Measurements from ENCODE around the gene AQP10.
"Not testable (repeated sequence)": the region's sequence is repeated elsewhere in the genome, so short reads cannot be mapped to it uniquely, and the experiment has no call there.

The AQP10 gene

DNA sequence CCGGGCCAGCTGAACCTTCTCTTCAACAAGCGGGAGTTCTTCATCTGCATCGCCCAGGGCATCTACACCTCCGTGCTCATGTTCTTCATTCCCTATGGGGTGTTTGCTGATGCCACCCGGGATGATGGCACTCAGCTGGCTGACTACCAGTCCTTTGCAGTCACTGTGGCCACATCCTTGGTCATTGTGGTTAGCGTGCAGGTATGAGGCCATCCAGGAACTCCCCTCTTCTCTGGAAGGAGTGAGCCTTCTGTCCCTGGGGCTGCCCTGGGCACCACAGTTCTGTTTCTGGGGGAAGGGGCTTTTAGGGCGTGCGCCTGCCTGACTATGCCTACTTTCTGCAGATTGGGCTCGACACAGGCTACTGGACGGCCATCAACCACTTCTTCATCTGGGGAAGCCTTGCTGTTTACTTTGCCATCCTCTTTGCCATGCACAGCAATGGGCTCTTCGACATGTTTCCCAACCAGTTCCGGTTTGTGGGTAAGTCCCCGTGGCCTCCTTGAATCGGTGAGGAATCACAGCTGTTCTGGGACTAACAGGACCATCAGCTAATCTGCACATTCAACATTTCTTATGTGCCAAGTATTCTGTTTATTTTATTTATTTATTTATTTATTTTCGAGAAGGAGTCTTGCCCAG, 25.5 kb downstream of the AQP10 start:
- Mint-ChIP-seq H3K27me3 (no peaks in the 10 kb centered on the region), H3K27ac (peak overlapping the region; percentile 82), H3K4me1 (ENCODE audit: low read depth) (peaks cover 75% of the 10 kb centered on the region), H3K36me3 (peaks cover 21% of the 10 kb centered on the region), H3K9me3 (ENCODE audit: low read depth) (no peaks in the 10 kb centered on the region), H3K4me3 (no peak overlapping the region)

DNA sequence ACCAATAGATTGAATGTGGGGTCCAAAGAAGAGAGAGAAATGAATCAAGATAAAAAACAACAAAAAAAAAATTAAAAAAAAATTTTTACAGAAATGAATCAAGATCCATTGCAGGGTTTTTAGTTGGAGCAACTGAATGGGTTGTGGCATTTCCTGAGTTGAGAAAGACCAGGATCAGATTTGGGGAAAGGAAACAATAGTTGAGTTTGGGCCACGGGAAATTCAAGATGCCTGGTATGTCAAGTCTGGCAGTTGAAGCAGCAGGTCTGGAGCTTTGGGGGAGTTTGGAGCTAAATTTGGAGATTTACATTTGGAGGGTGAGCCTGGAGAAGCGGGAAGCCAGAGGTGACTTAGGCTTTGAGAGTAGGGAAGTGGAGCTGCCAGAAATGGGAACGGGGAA, 27.1 kb downstream of the AQP10 start:
- Mint-ChIP-seq H3K27ac (peak overlapping the region; percentile 92), H3K27me3 (no peaks in the 10 kb centered on the region), H3K4me3 (no peak overlapping the region), H3K4me1 (ENCODE audit: low read depth) (peaks cover 70% of the 10 kb centered on the region), H3K36me3 (peaks cover 19% of the 10 kb centered on the region), H3K9me3 (ENCODE audit: low read depth) (no peaks in the 10 kb centered on the region)

DNA sequence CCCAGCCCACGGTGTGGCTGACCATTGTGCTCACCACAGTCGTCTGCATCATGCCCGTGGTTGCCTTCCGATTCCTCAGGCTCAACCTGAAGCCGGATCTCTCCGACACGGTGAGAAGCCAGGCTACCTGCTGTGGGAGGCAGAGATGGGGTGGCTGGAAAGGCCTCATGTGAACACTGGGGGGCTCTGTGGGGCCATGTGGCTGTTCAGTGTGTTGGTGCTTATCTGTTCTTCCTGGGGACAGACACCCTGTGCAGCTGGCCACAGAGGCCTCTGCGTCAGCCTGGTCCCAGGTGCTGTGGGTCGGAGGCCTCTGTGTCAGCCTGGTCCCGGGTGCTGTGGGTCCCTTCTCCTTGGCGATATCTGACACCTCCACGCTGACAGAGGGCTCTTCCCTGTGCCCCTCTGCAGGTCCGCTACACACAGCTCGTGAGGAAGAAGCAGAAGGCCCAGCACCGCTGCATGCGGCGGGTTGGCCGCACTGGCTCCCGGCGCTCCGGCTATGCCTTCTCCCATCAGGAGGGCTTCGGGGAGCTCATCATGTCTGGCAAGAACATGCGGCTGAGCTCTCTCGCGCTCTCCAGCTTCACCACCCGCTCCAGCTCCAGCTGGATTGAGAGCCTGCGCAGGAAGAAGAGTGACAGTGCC, 27.7 kb downstream of the AQP10 start:
- H3K4me1 Mint-ChIP-seq (ENCODE audit: low read depth) = peaks cover 70% of the 10 kb centered on the region
- H3K27ac Mint-ChIP-seq = peak overlapping the region; percentile 92
- no peak overlapping the region for H3K4me3 Mint-ChIP-seq
- no peaks in the 10 kb centered on the region for H3K9me3 Mint-ChIP-seq (ENCODE audit: low read depth)
- H3K27me3 Mint-ChIP-seq = no peaks in the 10 kb centered on the region
- H3K36me3 Mint-ChIP-seq = peaks cover 15% of the 10 kb centered on the region

DNA sequence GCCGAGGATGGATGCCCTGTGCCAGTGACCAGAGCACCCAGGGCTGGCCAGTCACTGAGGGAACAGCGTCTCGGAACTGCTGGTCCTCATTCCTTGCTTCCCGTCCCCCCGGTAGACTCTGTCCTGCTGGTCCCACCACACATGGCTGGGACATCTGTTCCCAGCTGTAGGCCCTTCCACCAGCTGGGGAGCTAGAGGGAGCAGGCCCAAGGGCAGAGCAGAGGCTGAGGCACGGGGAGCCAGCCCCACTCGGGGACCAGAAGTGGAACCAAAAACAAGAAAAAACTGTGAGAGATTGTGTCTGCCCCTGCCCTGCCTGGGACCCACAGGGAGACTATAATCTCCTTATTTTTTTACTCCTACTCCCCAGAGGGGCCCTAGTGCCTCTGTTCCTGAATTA, 28.2 kb downstream of the AQP10 start:
- no peaks in the 10 kb centered on the region for H3K27me3 Mint-ChIP-seq
- H3K9me3 Mint-ChIP-seq (ENCODE audit: low read depth) = no peaks in the 10 kb centered on the region
- H3K4me3 Mint-ChIP-seq = no peak overlapping the region
- H3K27ac Mint-ChIP-seq = peak overlapping the region; percentile 74
- peaks cover 70% of the 10 kb centered on the region for H3K4me1 Mint-ChIP-seq (ENCODE audit: low read depth)
- peaks cover 15% of the 10 kb centered on the region for H3K36me3 Mint-ChIP-seq

DNA sequence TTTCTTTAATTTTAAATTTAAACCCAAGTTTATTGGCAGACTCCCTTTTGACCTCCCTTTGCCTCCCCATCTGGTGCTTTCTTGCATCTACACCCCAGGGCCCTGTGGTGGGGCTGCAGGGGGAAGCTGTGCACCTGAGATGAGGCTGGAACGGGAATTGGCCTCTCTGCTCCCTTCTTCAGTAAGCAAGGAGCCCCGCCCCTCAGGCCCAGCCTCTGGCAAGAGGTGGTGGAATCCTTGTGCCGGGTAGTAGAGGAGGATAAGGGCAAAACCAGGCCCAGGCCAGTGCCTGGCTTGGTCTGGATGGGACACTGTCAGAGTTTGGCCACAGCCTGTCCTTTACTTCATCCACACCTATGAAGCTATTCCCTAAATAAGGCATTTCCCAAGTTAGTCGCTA, 29.5 kb downstream of the AQP10 start:
- H3K36me3 Mint-ChIP-seq = peaks cover 7% of the 10 kb centered on the region
- H3K27ac Mint-ChIP-seq = peak overlapping the region; percentile 61
- no peak overlapping the region for H3K4me3 Mint-ChIP-seq
- H3K9me3 Mint-ChIP-seq (ENCODE audit: low read depth) = no peaks in the 10 kb centered on the region
- H3K27me3 Mint-ChIP-seq = no peaks in the 10 kb centered on the region
- peaks cover 61% of the 10 kb centered on the region for H3K4me1 Mint-ChIP-seq (ENCODE audit: low read depth)

DNA sequence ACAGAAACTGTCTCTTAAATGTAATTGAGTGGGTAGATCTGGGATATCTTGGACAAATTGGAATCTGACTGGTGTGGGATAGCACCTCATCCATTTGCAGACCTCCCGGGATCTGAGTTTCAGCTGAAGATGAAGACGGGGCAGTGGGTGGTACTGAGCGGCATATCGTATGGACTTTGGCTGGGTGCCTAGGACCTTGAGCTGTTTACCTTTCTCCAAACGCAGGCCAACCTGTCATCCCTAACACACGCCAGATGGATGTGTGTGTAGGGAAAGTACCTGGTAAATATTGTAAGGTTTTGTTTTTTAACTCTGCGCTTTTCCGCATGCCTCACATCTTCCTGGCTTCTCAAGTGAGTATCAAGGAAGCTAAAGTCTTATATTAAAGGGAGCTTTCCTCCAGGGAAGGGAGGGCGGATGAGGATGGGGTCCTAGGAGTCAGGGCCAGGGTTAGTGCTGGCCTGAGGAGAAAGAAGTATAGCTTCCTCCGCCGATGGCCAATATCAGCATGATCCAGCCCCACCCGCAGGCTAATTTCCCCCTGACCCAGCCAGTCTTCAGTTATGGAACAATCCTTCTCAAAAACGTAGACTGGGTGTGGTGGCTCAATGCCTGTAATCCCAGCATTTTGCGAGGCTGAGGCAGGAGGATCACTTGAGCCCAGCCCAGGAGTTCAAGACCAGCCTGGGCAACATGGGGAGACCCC, 30.6 kb downstream of the AQP10 start:
- Mint-ChIP-seq H3K9me3 (ENCODE audit: low read depth) (no peaks in the 10 kb centered on the region), H3K27me3 (no peaks in the 10 kb centered on the region), H3K27ac (peak overlapping the region; percentile 11), H3K36me3 (peaks cover 3% of the 10 kb centered on the region), H3K4me3 (peak overlapping the region; percentile 32), H3K4me1 (ENCODE audit: low read depth) (peaks cover 50% of the 10 kb centered on the region)

DNA sequence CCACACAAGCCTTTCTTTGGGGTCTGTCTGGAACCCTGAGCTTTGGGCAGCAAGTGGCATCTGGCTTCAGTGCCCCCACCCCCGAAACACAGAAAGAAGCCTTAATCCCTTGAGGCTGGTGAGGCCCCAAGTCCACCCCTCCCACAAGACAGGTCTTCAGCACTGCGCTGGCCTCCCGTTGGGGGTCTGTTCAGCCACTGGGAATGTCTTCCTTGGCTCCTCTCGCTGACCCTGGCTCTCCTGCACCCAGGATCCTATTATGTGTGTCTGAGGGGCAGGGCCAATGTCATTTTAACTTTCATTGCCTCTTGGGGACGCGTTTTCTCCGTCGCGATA, 31.3 kb downstream of the AQP10 start:
- H3K9me3 Mint-ChIP-seq (ENCODE audit: low read depth) = no peaks in the 10 kb centered on the region
- peaks cover 2% of the 10 kb centered on the region for H3K36me3 Mint-ChIP-seq
- peak overlapping the region; percentile 85 for H3K4me3 Mint-ChIP-seq
- H3K27ac Mint-ChIP-seq = peak overlapping the region; percentile 77
- no peaks in the 10 kb centered on the region for H3K27me3 Mint-ChIP-seq
- peaks cover 49% of the 10 kb centered on the region for H3K4me1 Mint-ChIP-seq (ENCODE audit: low read depth)

DNA sequence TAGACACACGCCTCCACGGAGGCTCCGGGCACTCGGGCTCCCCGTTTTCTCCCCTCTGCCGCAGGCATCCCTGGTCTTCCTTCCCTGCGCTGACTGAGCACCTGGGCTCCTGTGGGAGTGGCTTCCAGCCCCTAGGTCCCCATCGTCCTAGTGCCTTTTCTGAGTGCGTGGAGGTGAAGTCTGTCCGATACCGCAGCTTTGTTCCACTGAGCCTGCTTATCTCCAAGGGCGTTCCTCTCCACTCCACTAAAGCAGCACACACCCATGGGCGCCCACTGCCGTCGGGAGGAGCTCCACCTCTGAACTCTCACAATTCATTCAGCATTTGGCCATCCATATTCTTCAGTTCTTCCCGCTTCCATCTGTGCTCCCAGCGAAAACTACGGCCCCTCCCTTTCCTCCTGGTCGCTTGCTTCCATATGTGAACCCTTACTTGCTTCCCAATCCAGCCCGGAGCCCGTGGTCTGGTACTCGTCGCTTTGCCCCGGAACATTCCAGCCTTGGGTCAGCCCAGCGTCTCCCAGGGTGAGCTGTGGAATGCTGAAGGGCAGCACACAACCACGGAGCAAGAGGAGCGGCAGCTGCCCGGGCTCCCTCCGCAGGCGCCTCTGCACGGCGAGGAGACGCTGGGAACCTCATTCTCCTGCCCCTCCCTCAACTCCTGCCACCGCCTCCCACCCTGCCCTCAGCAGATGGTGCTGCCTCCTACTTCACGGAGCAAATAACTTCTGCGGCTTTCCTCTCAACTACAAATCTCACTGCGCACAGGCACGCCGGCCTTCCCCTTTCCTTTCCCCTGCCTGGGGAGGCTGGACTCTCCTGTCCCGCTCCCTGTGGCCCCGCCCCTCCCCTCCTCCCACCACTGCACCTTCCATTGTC, 31.9 kb downstream of the AQP10 start:
- peaks cover 44% of the 10 kb centered on the region for H3K4me1 Mint-ChIP-seq (ENCODE audit: low read depth)
- no peaks in the 10 kb centered on the region for H3K27me3 Mint-ChIP-seq
- no peaks in the 10 kb centered on the region for H3K36me3 Mint-ChIP-seq
- peak overlapping the region; percentile 77 for H3K27ac Mint-ChIP-seq
- peak overlapping the region; percentile 85 for H3K4me3 Mint-ChIP-seq
- H3K9me3 Mint-ChIP-seq (ENCODE audit: low read depth) = no peaks in the 10 kb centered on the region

DNA sequence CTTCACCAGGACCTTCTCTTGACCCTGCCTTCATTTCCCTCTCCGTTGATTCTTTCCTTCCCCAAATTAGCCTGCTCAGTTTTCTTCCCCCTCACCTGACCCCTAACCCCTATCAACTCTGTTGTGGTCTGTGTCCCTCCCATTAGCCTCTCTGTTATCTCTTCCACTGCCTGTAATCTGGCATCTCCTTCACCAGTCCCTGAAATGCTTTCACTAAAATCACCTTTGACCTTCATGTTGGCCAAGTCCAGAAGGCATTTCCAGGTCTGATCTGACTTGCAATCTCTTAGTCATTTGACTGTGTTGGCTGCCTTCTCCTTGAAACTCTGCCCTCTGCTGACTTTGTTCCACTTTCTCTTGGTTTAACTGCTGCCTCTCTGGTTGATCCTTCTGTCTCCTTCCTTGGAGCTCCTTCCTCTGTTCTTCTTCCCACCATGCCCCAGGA, 32.6 kb downstream of the AQP10 start:
- Mint-ChIP-seq H3K4me1 (ENCODE audit: low read depth) (peaks cover 38% of the 10 kb centered on the region), H3K36me3 (no peaks in the 10 kb centered on the region), H3K9me3 (ENCODE audit: low read depth) (no peaks in the 10 kb centered on the region), H3K4me3 (peak overlapping the region; percentile 85), H3K27me3 (no peaks in the 10 kb centered on the region), H3K27ac (peak overlapping the region; percentile 79)

DNA sequence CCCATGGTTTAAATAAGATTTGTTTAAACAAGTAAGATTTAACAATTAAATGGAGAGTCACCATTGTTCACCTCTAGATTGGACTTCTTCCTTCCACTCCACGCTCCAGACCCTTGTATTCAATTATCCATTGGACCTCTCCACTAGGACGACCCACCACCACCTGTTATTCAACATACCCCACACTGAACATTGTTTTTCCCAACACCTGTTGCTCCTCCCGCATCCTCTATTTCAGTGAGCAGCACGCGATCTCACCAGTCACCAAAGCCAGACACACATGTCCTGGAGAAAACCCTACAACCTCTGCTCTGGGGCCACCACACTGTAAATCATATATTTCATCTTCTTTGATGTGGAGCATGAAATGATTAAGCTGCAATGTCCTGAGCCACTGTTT, 33.1 kb downstream of the AQP10 start:
- peaks cover 35% of the 10 kb centered on the region for H3K4me1 Mint-ChIP-seq (ENCODE audit: low read depth)
- no peaks in the 10 kb centered on the region for H3K36me3 Mint-ChIP-seq
- no peaks in the 10 kb centered on the region for H3K27me3 Mint-ChIP-seq
- peak overlapping the region; percentile 0 for H3K27ac Mint-ChIP-seq
- H3K4me3 Mint-ChIP-seq = peak overlapping the region; percentile 85
- H3K9me3 Mint-ChIP-seq (ENCODE audit: low read depth) = no peaks in the 10 kb centered on the region

DNA sequence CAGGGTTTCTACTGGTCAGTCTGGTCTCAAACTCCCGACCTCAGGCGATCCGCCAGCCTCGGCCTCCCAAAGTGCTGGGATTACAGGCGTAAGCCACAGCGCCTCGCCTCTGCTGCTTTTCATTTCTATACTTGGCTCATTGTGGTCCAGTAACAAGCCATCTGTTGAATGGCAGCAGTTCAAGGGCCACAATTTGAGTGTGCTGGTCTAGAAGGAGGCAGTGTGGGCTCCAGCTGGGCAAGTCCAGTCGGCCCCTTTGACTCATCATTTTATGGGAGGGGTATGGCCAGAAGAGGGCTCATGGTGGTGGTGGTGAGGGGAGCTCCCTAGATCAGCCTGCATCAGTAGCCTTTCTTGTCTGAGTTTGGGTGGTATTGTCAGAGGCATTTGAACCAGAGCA, 37.6 kb downstream of the AQP10 start:
- no peaks in the 10 kb centered on the region for H3K27me3 Mint-ChIP-seq

DNA sequence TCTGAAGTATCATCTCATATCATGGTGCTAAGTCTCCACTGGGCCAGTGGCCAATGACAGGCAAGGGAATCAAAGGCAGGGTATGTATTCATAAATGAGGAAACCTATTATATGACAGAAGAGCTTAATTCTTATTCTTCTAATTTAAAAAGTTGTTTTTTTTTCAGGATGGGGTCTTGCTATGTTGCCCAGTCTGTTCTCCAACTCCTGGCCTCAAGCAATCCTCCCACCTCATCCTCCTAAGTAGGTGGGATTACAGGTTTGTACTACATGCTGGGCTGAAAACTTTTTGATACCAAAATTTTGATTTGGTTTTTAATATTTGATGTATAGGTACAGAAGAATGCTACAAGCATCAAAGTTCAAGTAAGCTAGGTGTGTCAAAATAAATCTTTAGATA, 39.4 kb downstream of the AQP10 start:
- no peaks in the 10 kb centered on the region for H3K27me3 Mint-ChIP-seq
- H3K9me3 Mint-ChIP-seq (ENCODE audit: low read depth) = no peaks in the 10 kb centered on the region
- H3K4me3 Mint-ChIP-seq = no peak overlapping the region
- H3K27ac Mint-ChIP-seq = no peak overlapping the region
- no peaks in the 10 kb centered on the region for H3K36me3 Mint-ChIP-seq
- H3K4me1 Mint-ChIP-seq (ENCODE audit: low read depth) = peaks cover 3% of the 10 kb centered on the region

More for the DNA sequence above, 37.6 kb downstream of the AQP10 start:
- Mint-ChIP-seq H3K27ac (no peak overlapping the region), H3K36me3 (no peaks in the 10 kb centered on the region), H3K4me1 (ENCODE audit: low read depth) (peaks cover 13% of the 10 kb centered on the region), H3K4me3 (no peak overlapping the region), H3K9me3 (ENCODE audit: low read depth) (no peaks in the 10 kb centered on the region)

DNA sequence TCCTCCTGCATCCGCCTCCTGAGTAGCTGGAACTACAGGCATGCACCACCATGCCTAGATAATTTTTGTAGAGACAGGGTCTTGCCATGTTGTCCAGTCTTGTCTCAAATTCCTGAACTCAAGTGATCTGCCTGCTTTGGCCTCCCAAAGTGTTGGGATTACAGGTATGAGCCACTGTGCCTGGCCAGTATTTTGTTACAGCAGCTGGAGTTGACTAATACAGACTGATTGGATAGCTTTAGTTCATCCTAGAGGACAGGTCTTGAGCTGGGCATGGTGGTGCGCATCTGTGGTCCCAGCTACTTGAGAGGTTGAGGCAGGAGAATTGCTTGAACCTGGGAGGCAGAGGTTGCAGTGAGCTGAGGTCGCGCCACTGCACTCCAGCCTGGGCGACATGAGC, 40.0 kb downstream of the AQP10 start:
- not testable (repeated sequence) for H3K4me3 Mint-ChIP-seq; H3K36me3 Mint-ChIP-seq; H3K27me3 Mint-ChIP-seq; H3K9me3 Mint-ChIP-seq (ENCODE audit: low read depth); H3K4me1 Mint-ChIP-seq (ENCODE audit: low read depth); H3K27ac Mint-ChIP-seq

DNA sequence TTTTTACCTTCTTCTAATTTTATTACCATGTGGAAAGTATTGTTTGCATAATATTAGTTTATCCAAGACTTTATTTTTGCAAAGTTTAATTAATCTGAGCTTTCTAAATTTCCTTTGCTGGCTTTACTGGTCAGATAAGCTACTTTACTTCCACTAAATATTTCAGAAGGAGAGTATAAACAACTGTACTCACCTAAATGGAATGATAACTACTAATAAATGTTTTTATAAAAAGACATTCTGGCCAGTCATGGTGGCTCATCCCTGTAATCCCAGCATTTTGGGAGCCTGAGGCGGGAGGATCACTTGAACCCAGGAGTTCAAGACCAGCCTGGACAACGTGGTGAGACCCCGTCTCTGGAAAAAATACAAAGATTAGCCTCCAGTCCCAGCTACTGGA, 40.5 kb downstream of the AQP10 start:
- no peak overlapping the region for H3K4me3 Mint-ChIP-seq
- no peaks in the 10 kb centered on the region for H3K9me3 Mint-ChIP-seq (ENCODE audit: low read depth)
- H3K27me3 Mint-ChIP-seq = no peaks in the 10 kb centered on the region
- H3K4me1 Mint-ChIP-seq (ENCODE audit: low read depth) = peaks cover 5% of the 10 kb centered on the region
- H3K36me3 Mint-ChIP-seq = no peaks in the 10 kb centered on the region
- H3K27ac Mint-ChIP-seq = no peak overlapping the region

DNA sequence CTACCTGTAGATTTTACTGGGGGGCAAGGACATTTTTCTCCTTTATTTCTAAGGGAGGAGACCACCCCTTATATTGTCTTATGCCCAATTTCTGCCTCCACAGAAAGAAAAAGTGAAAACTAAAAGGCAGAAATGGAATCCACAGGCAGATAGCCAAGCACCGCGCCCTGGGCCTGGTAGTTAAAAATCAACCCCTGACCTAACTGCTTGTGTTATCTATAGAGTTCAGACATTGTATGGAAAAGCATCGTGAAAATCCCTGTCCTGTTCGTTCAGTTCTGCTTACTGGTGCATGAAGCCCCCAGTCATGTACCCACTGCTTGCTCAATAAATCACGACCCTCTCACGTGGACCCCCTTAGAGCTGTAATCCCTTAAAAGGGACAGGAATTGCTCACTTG, 50.5 kb downstream of the AQP10 start:
- Mint-ChIP-seq H3K27me3 (no peaks in the 10 kb centered on the region), H3K27ac (no peak overlapping the region), H3K36me3 (no peaks in the 10 kb centered on the region), H3K4me3 (no peak overlapping the region), H3K9me3 (ENCODE audit: low read depth) (no peaks in the 10 kb centered on the region), H3K4me1 (ENCODE audit: low read depth) (peaks cover 8% of the 10 kb centered on the region)
